Measurements from ENCODE around the gene POC5.

DNA sequence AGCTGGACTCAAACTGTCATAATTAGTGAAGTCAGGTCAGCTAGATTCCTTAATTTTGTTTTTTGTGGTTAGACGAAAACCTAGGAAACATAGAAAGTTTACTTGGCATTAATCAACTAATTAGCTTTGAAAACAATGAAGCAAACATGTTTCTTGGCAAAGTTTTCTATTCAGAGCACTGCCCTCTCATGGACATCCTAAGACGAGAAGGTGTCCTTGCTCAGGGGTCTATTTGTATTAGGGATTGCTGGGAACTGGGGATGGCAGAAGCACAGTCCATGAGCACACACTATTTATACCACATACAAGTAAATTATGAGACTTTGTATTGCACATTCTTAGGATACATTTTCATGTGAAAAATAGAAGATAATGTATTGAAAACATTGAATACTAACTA is 49.7 kb downstream of the POC5 start:
- TF ChIP-seq EZH2 (IDR thresholded peaks at IDR 0.05; ENCODE audit: low read depth, unreplicated experiment) (no peak), POLR2AphosphoS5 (IDR thresholded peaks at IDR 0.05; ENCODE audit: low read depth) (no peak), EZH2phosphoT487 (IDR thresholded peaks at IDR 0.05; ENCODE audit: unreplicated experiment) (no peak), JUNB (IDR thresholded peaks at IDR 0.05; ENCODE audit: unreplicated experiment) (no peak)
- TF ChIP-seq, protein P1, sequence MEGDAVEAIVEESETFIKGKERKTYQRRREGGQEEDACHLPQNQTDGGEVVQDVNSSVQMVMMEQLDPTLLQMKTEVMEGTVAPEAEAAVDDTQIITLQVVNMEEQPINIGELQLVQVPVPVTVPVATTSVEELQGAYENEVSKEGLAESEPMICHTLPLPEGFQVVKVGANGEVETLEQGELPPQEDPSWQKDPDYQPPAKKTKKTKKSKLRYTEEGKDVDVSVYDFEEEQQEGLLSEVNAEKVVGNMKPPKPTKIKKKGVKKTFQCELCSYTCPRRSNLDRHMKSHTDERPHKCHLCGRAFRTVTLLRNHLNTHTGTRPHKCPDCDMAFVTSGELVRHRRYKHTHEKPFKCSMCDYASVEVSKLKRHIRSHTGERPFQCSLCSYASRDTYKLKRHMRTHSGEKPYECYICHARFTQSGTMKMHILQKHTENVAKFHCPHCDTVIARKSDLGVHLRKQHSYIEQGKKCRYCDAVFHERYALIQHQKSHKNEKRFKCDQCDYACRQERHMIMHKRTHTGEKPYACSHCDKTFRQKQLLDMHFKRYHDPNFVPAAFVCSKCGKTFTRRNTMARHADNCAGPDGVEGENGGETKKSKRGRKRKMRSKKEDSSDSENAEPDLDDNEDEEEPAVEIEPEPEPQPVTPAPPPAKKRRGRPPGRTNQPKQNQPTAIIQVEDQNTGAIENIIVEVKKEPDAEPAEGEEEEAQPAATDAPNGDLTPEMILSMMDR (conservative IDR thresholded peaks at IDR 0.05; ENCODE audit: low read depth in 2 of 2), result peak; percentile 40 to 55
- TF ChIP-seq, protein P2, sequence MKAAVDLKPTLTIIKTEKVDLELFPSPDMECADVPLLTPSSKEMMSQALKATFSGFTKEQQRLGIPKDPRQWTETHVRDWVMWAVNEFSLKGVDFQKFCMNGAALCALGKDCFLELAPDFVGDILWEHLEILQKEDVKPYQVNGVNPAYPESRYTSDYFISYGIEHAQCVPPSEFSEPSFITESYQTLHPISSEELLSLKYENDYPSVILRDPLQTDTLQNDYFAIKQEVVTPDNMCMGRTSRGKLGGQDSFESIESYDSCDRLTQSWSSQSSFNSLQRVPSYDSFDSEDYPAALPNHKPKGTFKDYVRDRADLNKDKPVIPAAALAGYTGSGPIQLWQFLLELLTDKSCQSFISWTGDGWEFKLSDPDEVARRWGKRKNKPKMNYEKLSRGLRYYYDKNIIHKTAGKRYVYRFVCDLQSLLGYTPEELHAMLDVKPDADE (IDR thresholded peaks at IDR 0.05), result no peak
- TF ChIP-seq, protein P3, sequence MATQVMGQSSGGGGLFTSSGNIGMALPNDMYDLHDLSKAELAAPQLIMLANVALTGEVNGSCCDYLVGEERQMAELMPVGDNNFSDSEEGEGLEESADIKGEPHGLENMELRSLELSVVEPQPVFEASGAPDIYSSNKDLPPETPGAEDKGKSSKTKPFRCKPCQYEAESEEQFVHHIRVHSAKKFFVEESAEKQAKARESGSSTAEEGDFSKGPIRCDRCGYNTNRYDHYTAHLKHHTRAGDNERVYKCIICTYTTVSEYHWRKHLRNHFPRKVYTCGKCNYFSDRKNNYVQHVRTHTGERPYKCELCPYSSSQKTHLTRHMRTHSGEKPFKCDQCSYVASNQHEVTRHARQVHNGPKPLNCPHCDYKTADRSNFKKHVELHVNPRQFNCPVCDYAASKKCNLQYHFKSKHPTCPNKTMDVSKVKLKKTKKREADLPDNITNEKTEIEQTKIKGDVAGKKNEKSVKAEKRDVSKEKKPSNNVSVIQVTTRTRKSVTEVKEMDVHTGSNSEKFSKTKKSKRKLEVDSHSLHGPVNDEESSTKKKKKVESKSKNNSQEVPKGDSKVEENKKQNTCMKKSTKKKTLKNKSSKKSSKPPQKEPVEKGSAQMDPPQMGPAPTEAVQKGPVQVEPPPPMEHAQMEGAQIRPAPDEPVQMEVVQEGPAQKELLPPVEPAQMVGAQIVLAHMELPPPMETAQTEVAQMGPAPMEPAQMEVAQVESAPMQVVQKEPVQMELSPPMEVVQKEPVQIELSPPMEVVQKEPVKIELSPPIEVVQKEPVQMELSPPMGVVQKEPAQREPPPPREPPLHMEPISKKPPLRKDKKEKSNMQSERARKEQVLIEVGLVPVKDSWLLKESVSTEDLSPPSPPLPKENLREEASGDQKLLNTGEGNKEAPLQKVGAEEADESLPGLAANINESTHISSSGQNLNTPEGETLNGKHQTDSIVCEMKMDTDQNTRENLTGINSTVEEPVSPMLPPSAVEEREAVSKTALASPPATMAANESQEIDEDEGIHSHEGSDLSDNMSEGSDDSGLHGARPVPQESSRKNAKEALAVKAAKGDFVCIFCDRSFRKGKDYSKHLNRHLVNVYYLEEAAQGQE (IDR thresholded peaks at IDR 0.05; ENCODE audit: unreplicated experiment), result no peak

Measured in GM23338 (cell line).